PC-9 (cell line): ENCODE data around the gene SLC35F3.

ENCODE experiments used
- CTCF ChIP-seq: fragments of 200-600 bp; sonication (generic); conservative IDR thresholded peaks from 2 replicates; pipeline ENCODE4 v1.6.1; 2017; ENCODE audit warnings: mixed run types, antibody characterized with exemption, mild to moderate bottlenecking, moderate library complexity
- EZH2 ChIP-seq: fragments of 200-600 bp; sonication (generic); IDR thresholded peaks from 2 replicates; pipeline ENCODE4 v1.8.0; 2017; ENCODE audit warnings: antibody characterized with exemption, low read depth

GRCh38 chr1:234102583-234102982 is 198.1 kb downstream of the SLC35F3 start:
- TF ChIP-seq CTCF, result no peak
- no peak for TF ChIP-seq EZH2
